Stimulated activated naive CD4-positive, alpha-beta T cell (primary cell): Measurements from ENCODE around the gene RAD52.

Experiments used
- DNase-seq, 6 experiments: peaks; one replicate each; lab custom pipeline; 2025; lab: John Stamatoyannopoulos, UW

RAD52 gene

DNA sequence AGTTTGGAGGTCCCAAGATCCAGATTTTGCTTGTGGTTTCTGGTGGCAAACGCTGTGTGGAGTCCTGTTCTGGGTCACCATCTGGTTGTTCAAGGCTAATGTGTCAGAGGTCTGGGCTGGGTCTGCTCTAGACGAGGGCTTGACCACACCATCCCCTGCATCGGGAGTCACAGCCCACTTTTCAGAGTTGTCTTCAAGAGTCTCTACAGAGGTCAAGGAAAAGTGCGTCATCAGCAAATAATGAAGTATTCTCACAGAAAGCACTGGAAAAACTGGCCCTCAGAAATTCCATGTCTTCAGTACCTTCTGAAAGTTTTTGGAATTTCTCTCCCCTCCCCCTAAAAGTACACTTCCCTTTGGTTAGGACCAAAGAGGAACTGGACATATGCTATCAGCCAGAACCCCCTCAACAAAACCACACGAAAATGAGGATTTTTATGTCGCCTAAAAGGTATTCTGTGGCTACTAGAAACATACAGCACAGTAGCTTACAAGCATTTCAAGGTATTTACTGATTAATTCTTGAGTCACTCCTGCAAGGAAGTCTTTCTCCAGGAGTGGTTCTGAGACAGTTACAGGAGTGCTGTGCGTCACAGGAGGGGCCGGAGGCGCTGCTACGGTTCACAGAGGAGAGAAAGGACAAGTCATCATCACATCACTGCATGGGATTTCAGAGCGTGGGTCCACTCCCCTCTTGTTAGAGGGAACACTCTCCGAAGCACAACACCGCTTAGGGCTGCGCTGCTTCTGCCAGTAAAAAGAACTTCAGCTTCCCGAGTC lies 35.4 kb downstream of the RAD52 start:
- no peak for DNase-seq

DNA sequence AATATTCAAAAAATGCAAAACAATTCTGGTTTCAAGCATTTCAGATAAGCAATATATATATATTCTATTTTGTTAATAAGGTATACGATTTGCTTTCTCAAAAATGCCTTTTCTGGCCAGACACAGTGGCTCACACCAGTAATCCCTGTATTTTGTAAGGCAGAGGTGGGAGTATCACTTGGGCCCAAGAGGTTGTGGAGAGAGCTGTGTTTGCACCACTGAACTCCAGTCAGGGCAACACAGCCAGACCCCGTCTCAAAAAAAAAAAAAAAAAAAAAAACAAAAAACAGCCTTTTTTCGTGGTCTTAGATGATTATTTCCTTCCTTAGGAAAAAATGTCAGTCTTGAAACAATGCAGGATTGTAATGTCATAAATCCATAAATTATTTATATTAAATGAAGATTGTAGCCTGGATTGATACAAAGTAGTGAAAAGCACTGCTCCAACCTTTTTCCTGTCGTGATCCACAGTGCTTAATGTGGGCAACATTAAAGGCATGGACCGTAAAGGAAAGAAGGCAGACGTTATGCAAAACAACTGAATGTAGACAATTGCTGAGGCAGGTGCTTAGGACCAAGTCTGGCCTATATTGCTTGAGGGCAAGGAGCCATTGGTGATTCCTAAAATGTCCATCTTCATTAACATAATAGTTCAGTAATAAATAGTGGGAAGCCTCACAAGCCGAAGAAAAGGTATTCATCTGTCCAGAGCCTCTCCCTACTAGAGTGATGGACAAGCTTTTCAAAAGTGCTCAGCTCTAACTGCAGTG lies 36.8 kb downstream of the RAD52 start:
- no peak for DNase-seq

DNA sequence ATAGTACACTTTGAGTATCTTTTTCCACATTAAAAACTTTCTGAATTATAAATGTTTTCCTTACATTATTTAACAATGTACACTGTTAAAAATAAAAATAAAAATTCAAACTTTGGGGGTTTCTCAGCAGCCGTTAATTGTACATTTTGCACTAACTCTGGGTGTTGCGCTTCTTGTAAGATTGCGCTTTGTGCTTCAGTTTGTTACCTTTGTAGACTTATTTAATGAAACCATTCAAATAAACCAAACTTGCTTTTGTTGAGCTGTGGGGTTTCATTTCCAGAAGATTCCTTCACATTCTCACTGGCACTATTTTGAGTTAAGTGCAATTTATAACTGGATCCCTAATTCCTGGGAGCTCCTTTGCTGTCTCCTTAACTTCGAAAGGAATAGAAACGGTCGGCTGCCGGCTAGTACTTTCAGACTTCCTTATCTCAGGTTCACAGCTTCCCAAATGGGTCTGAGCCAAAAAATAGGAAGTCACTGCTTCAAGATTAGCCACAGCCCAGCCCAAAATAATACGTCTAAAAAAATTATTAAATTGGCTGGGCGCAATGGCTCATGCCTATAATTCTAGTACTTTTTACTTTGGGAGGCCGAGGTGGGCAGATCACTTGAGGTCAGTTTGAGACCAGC lies 38.2 kb downstream of the RAD52 start:
- DNase-seq, result no peak

DNA sequence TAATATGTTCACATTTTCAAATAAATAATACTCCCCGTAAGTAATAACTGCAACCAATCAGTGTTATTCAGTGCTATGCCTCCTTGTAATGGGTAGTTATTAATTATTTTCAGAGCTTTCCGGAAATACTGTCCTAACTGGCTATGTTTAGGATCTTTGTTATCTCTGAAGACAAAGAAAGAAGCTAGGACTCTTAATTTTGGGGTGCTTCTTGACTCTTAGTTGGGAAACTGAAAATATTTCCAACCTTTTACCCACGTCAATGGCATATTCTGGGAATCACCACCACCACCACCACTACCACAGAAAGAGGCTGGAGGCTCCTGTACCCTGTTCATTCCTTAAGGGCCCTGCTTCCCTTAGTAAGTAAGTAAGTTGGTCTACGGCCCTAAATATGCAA lies 39.1 kb downstream of the RAD52 start:
- DNase-seq, result no peak

DNA sequence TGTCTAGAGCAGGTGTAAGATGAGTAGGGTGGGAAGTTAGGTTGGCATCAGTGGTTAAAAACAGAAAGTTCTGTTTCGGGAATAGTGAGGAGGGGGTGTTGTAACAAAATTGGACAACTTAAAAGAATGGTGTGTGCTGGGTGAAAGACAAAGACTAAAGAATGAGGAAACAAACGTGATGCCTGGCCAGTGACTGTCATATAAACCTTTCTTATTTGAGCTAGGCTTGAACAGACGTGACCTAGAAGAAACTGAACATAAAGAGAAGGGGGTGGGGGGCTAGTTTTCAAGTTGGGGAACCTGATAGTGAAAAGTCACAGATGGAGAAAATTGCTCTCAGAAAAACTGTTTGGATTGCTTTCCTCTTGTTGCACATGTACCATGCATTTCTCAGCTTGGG lies 39.6 kb downstream of the RAD52 start:
- DNase-seq, result no peak

DNA sequence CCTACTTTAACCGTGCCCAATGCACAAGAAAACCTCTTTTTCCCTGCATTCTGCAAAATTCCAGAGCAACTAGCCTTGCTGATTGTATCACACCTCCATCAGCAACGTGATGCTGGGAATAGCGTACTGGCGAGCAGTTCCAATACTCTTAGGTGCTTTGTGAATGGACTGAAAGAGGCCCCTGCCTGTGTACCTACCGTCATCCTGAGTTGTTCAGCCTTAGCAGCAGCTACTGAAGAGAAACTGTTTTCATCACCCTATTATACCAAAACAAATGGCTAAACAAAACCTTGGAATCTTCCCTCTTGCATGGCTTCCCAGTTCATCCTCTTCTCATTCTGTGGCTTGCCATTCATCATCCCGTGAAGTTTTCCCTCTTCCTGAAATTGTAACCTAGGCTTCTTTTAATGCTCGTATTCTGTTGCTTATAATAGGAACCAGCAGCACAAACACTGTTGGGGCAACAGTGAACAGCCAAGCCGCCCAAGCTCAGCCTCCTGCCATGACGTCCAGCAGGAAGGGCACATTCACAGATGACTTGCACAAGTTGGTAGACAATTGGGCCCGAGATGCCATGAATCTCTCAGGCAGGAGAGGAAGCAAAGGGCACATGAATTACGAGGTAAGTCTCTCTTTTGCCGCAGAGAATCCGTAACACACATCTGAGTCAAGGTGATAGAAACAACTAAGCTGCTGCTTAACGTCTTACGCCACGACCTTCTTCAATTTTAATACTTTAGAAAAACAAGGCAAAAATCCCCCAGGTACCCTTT lies 41.9 kb downstream of the RAD52 start:
- no peak for DNase-seq

DNA sequence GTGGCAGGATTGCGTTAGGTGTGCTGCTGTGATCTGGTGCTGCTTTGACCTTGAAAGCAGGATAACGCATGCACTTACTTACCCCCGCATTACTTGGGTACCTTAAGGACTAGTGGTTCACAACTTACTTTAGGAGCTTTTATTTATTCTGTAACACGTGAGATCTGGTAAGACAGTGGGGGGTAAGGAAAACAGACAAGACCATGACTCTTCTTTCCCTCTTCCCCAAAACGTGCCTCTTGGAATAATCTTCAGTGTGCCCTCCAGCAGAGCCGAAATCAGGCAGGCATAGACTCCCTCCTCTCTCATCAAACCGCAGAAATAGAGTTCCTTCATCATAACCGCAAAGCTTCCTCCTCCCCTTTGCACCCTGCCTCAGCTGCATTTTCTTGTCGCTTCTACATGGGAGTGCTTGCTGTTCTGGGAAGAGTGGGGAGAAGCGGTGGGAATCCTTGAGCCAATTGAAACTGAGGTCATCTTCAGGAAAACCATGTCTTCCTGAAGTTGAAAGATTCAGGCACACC lies 43.4 kb downstream of the RAD52 start:
- DNase-seq, result peak in 1 of 6 experiments; percentile 34

DNA sequence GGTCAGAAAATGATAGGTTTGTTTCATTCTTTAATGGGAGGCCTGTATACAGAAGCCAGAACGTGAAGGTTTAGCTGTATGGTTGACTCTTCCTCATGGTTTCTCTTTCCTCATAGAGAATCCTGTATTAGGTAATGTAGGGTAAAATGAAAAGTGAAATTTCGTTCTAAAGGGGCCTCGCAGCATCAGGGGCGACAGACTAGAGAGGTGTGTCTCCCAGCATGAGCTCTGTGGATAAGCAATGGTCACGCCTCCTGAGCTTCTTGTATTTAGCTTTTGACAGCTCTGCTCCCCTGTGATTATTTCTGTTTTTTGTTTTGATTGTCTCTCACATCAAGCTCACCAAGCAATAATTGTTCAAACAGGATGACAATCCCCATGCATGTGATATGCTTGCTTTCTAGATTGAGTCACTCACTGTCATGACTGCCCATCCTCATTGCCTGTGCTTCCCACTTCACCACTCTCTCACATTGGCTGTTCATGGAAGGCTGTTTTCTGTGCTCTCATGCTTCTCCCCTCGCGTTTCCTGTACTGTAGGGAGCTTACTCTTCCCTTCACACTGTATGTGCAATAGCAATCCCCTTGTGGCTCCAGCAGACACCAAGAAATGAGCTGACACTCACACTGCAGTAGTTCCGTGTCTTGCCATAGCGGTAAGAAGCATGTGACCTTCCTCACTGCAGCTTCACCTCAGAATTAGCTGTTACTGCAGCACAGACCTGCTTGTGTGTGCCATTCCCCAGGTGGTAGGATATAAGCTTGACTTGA lies 44.0 kb downstream of the RAD52 start:
- DNase-seq, result peak in 2 of 6 experiments; percentile 10 to 25

DNA sequence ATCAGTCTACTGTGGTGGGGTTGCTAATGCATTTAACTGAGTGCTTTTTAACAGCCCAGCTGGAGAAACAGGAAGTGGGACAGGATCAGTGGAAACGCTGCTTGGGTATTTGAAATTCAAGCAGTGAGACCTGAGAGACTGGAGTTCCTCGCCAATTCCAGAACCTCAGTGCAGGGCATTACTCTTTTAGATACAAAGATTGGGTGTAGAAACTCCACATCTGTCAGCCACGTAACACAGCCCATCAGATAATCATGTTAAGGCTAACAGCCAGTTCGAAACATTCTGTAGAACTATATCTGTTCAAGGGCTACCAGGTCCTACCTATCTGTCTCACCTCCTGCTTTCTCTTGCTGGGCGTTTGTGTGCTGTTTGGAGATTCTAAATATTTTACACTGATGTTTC lies 45.5 kb downstream of the RAD52 start:
- no peak for DNase-seq

DNA sequence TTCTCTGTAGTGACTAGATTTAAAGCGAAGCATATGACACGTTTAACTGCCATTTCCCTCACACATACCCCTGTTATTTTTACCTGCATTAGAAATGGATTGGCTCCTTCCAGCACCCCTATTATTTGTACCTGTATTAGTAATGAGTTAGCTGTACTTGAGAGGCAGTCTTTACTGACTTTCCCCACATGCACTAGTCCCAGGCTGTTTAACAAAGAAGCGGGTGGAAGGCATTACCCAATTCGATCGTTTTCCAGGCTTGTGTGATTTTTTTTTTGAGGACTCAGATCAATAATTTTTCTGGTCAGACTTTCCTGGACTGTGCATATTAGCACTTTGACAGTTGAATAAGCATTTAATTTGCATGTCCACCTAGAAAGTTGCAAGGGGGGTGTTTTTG lies 46.4 kb downstream of the RAD52 start:
- no peak for DNase-seq

DNA sequence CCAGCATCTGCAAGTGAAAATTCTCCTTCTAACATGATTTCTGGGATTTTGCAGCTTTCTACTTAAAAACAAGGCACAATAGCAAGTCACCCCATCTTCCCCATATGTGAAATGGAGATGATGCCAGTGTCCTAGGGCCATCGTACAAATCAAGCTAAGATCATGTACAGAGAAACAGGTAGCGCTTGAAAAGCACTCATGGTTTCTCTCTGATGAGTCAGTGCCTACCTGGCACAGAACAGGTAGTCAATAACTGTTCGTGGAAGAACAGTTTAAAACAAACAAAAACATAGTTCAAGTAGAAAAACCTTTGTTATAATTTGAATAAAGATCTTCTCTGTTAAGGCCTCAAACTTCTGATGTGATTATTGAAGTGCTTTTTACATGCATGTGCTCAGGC lies 46.9 kb downstream of the RAD52 start:
- DNase-seq, result no peak

DNA sequence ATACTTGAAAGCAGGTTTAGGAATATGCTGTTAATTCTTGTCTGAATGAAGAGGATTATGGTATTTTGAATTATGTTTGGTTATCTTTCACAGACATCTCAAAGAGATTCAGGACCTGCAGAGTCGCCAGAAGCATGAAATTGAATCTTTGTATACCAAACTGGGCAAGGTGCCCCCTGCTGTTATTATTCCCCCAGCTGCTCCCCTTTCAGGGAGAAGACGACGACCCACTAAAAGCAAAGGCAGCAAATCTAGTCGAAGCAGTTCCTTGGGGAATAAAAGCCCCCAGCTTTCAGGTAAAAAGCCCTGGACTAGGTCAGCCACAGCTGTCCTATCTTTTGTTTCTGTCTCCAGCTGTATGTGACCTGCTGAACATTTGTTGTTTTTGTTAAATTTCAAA lies 52.1 kb downstream of the RAD52 start:
- DNase-seq, result no peak

DNA sequence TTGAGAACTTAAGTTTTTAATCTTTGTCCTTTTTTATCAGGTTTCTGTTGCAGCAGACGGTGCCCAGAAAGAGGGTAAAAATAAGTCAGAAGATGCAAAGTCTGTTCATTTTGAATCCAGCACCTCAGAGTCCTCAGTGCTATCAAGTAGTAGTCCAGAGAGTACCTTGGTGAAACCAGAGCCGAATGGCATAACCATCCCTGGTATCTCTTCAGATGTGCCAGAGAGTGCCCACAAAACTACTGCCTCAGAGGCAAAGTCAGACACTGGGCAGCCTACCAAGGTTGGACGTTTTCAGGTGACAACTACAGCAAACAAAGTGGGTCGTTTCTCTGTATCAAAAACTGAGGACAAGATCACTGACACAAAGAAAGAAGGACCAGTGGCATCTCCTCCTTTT lies 53.5 kb downstream of the RAD52 start:
- DNase-seq, result no peak

DNA sequence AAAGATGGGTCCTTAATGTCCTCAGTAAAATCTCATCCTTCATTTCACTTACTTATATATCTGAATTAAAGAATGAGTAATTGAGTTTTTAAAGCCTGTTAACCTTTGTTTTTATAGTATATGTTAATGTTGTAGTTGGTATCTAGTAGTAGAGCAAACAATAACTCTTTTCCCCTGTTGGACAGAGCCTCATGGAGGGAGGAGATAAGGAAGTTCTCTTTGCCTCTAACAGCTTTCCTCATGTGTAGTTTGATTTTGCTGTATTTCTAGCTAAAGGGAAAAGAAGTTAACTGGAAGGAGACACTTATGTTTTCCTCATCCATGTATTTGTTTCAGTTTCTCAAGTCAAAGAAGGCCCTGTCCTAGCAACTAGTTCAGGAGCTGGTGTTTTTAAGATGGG lies 55.3 kb downstream of the RAD52 start:
- no peak for DNase-seq

DNA sequence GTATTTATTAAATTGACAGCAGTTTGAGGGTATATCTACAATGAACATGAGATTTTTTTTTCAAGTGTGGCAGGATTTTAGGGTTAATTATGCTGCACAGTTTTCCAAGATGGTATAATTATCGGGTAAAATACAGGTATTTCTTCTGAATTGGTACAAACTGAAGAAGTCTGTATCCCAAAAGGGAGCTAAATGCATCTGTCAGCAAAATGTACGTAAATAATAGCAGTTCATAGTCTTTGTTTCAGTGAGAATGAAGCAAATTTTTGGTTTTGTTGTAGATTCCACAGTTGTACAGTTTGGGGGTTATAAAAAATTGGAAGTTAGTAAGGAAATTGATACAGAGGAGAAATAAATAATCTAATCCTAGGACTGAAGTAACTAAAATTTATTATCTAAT lies 63.3 kb downstream of the RAD52 start:
- no peak for DNase-seq

DNA sequence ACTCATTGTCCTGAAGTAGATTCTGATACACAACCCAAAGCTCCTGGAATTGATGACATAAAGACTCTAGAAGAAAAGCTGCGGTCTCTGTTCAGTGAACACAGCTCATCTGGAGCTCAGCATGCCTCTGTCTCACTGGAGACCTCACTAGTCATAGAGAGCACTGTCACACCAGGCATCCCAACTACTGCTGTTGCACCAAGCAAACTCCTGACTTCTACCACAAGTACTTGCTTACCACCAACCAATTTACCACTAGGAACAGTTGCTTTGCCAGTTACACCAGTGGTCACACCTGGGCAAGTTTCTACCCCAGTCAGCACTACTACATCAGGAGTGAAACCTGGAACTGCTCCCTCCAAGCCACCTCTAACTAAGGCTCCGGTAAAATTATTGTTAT lies 63.8 kb downstream of the RAD52 start:
- no peak for DNase-seq

DNA sequence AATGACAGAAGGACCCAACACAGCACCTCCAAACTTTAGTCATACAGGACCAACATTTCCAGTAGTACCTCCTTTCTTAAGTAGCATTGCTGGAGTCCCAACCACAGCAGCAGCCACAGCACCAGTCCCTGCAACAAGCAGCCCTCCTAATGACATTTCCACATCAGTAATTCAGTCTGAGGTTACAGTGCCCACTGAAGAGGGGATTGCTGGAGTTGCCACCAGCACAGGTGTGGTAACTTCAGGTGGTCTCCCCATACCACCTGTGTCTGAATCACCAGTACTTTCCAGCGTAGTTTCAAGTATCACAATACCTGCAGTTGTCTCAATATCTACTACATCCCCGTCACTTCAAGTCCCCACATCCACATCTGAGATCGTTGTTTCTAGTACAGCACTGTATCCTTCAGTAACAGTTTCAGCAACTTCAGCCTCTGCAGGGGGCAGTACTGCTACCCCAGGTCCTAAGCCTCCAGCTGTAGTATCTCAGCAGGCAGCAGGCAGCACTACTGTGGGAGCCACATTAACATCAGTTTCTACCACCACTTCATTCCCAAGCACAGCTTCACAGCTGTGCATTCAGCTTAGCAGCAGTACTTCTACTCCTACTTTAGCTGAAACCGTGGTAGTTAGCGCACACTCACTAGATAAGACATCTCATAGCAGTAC lies 64.6 kb downstream of the RAD52 start:
- DNase-seq, result no peak

DNA sequence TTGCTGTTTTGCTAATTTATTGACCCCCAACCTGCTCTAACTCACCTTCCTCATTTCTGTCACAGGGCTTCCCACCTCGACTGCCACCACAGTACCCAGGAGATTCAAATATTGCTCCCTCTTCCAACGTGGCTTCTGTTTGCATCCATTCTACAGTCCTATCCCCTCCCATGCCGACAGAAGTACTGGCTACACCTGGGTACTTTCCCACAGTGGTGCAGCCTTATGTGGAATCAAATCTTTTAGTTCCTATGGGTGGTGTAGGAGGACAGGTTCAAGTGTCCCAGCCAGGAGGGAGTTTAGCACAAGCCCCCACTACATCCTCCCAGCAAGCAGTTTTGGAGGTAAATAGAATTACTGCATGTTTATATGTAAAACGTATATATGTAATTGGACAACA lies 68.8 kb downstream of the RAD52 start:
- DNase-seq, result no peak

DNA sequence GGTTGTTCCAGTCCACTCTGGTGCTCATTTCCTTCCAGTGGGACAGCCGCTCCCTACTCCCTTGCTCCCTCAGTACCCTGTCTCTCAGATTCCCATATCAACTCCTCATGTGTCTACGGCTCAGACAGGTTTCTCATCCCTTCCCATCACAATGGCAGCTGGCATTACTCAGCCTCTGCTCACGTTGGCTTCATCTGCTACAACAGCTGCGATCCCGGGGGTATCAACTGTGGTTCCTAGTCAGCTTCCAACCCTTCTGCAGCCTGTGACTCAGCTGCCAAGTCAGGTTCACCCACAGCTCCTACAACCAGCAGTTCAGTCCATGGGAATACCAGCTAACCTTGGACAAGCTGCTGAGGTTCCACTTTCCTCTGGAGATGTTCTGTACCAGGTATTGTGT lies 69.9 kb downstream of the RAD52 start:
- DNase-seq, result no peak

DNA sequence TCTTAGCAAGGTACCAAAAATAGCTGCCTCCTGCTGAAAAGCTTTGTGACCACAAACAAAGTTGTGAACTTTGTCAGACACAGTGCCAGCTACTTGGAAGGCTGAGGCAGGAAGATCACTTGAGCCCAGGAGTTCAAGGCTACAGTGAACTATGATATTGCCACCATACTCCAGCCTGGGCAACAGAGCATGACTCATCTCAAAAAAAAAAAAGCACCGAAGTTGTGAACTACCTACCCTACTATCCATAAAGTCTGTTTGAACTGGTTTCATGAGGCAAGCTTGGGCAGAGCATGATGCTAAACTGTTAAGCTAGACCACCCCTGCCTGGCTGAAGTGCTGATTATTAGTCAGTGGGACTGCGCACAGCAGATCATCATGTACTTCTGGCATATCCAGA lies 75.5 kb downstream of the RAD52 start:
- no peak for DNase-seq

DNA sequence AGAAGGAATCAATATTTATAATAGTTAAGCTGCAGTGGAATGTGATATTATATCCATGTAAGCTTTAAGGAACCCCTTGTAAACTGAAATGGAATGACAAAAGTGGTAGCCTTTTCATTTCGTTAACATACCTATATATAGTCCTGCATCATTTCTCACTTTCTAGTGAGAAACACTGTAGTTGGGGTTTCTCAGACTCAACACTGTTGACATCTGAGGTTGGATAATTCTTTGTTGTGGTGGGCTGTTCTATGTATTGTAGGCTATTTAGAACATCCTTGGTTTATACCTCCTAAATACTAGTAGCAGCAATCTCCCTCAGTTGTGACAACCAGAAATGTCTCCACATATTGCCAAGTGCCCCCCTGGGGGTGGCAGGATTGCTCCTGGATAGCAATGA lies 79.1 kb downstream of the RAD52 start:
- peak in 2 of 6 experiments; percentile 11 to 15 for DNase-seq
